Erythroblast (primary cell): ENCODE data around the gene TRMT10C.
"Not testable (repeated sequence)": the region's sequence is repeated elsewhere in the genome, so short reads cannot be mapped to it uniquely, and the experiment has no call there.

Experiments
- GATA1 ChIP-seq: IDR thresholded peaks from 2 replicates; pipeline ENCODE4 v1.6.1; 2011; ENCODE audit warnings: low read depth, mild to moderate bottlenecking, control low read depth, low read length, moderate library complexity
- POLR2A ChIP-seq: IDR thresholded peaks from 2 replicates; pipeline ENCODE4 v1.6.1; 2011; ENCODE audit warnings: mild to moderate bottlenecking, low read length

DNA sequence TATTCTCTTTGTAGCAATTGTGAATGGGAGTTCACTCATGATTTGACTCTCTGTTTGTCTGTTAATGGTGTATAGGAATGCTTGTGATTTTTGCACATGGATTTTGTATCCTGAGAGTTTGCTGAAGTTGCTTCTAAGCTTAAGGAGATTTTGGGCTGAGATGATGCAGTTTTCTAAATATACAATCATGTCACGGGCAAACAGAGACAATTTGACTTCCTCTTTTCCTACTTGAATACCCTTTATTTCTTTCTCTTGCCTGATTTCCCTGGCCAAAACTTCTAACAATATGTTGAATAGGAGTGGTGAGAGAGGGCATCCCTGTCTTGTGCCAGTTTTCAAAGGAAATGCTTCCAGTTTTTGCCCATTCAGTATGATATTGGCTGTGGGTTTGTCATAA lies 24.7 kb upstream of the TRMT10C start:
- not testable (repeated sequence) for TF ChIP-seq POLR2A, GATA1
